ENCODE data around the gene LYRM1.

DNA sequence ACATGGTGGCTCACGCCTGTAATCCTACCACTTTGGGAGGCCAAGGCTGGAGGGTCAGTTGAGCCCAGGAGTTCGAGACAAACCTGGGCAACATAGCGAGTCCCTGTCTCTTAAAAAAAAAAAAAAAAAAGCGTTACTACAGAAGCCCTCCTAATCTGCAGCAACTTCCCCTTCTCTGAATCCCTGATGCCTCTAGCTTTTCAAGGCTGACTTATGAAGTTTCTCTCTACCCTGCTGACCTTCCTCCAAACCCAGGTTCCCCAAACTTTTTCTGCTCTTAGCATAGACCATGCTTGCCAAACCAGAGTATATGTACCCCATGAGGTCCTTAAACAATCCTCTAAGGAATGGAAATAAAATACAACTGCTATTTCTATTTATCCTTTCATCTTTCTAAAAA lies 16.4 kb downstream of the LYRM1 start:
- TF ChIP-seq, protein P1, sequence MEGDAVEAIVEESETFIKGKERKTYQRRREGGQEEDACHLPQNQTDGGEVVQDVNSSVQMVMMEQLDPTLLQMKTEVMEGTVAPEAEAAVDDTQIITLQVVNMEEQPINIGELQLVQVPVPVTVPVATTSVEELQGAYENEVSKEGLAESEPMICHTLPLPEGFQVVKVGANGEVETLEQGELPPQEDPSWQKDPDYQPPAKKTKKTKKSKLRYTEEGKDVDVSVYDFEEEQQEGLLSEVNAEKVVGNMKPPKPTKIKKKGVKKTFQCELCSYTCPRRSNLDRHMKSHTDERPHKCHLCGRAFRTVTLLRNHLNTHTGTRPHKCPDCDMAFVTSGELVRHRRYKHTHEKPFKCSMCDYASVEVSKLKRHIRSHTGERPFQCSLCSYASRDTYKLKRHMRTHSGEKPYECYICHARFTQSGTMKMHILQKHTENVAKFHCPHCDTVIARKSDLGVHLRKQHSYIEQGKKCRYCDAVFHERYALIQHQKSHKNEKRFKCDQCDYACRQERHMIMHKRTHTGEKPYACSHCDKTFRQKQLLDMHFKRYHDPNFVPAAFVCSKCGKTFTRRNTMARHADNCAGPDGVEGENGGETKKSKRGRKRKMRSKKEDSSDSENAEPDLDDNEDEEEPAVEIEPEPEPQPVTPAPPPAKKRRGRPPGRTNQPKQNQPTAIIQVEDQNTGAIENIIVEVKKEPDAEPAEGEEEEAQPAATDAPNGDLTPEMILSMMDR (IDR thresholded peaks at IDR 0.05): no peak
- TF ChIP-seq POLR2A (IDR thresholded peaks at IDR 0.05): no peak

All from testis (tissue), 2 donors.